HEK293 (cell line): Measurements from ENCODE around the gene AIG1.

Source experiments
- CTCF ChIA-PET: fragments of 350-600 bp; formaldehyde crosslinking; extraction: SDS; loops from one replicate; lab custom pipeline; 2021; ENCODE audit warnings: antibody characterized with exemption; lab: Yijun Ruan, JAX
- POLR2A ChIA-PET: fragments of 300-600 bp; formaldehyde crosslinking; extraction: SDS; loops from one replicate; lab custom pipeline; 2020; ENCODE audit warnings: antibody characterized with exemption, inconsistent platforms; lab: Yijun Ruan, JAX
- H3K27ac ChIP-seq: fragments of 200-500 bp; sonication (Bioruptor generic); 2 replicates; pipeline ENCODE4 v1.5.1; 2014; ENCODE audit warnings: low read depth, low read length, control low read depth, inconsistent platforms; ENCODE audit errors: extremely low read depth
- H3K36me3 ChIP-seq, 2 experiments: fragments of 200-500 bp in 1 of 2; sonication (Bioruptor generic) in 1 of 2; 1 replicate in 1 of 2; 2 replicates in 1 of 2; pipeline ENCODE4 v1.5.1; 2014 to 2017; ENCODE audit warnings: inconsistent platforms in 2 of 2, low read length in 2 of 2; ENCODE audit not compliant: control insufficient read depth in 2 of 2, insufficient read depth in 1 of 2
- H3K4me1 ChIP-seq: fragments of 200-500 bp; sonication (Bioruptor generic); 2 replicates; pipeline ENCODE4 v1.5.1; 2014; ENCODE audit warnings: mild to moderate bottlenecking, low read length, inconsistent platforms; ENCODE audit not compliant: control insufficient read depth, insufficient read depth
- H3K4me3 ChIP-seq: 2 replicates; pipeline ENCODE4 v1.5.1; 2011; ENCODE audit warnings: low read depth, mild to moderate bottlenecking, control low read depth, low read length, moderate library complexity
- H3K9me3 ChIP-seq: fragments of 200-500 bp; sonication (Bioruptor generic); 2 replicates; pipeline ENCODE4 v1.5.1; 2014; ENCODE audit warnings: low read depth, low read length, inconsistent platforms; ENCODE audit not compliant: control insufficient read depth, insufficient read depth
- EGR2 ChIP-seq: fragments of 450-650 bp; formaldehyde crosslinking; IDR thresholded peaks from 2 replicates; pipeline ENCODE4 v1.5.1; 2016; ENCODE audit warnings: low read depth, missing biosample characterization, missing genetic modification characterization
- GLI4 ChIP-seq: fragments of 450-650 bp; formaldehyde crosslinking; IDR thresholded peaks from 2 replicates; pipeline ENCODE4 v1.5.1; 2016; ENCODE audit warnings: missing biosample characterization, missing genetic modification characterization
- HOXA7 ChIP-seq: sonication (generic); formaldehyde crosslinking; IDR thresholded peaks from 2 replicates; pipeline ENCODE4 v1.8.1; 2022; ENCODE audit warnings: missing genetic modification reagents, borderline replicate concordance
- KLF16 ChIP-seq: fragments of 450-650 bp; formaldehyde crosslinking; IDR thresholded peaks from 2 replicates; pipeline ENCODE4 v1.5.1; 2017; ENCODE audit warnings: missing biosample characterization, missing genetic modification characterization
- MEIS1 ChIP-seq: sonication (generic); formaldehyde crosslinking; IDR thresholded peaks from 2 replicates; pipeline ENCODE4 v1.8.1; 2022; ENCODE audit warnings: missing genetic modification reagents, mild to moderate bottlenecking, borderline replicate concordance
- WT1 ChIP-seq: fragments of 450-650 bp; formaldehyde crosslinking; IDR thresholded peaks from 2 replicates; pipeline ENCODE4 v1.5.1; 2016; ENCODE audit warnings: missing biosample characterization, missing genetic modification characterization
- ZFHX2 ChIP-seq: fragments of 450-650 bp; formaldehyde crosslinking; conservative IDR thresholded peaks from 2 replicates; pipeline ENCODE4 v1.5.1; 2016; ENCODE audit warnings: missing biosample characterization, missing genetic modification characterization
- ZNF114 ChIP-seq: fragments of 450-650 bp; formaldehyde crosslinking; IDR thresholded peaks from 2 replicates; pipeline ENCODE4 v1.5.0; 2017; ENCODE audit warnings: missing biosample characterization, missing genetic modification characterization
- ZNF146 ChIP-seq: fragments of 450-650 bp; formaldehyde crosslinking; IDR thresholded peaks from 2 replicates; pipeline ENCODE4 v1.5.1; 2016; ENCODE audit warnings: missing biosample characterization, missing genetic modification characterization
- ZNF155 ChIP-seq: fragments of 450-650 bp; formaldehyde crosslinking; IDR thresholded peaks from 2 replicates; pipeline ENCODE4 v1.5.1; 2016; ENCODE audit warnings: missing biosample characterization, missing genetic modification characterization
- ZNF221 ChIP-seq: fragments of 450-650 bp; formaldehyde crosslinking; IDR thresholded peaks from 2 replicates; pipeline ENCODE4 v1.5.1; 2017; ENCODE audit warnings: missing biosample characterization, missing genetic modification characterization, borderline replicate concordance
- ZNF311 ChIP-seq: fragments of 450-650 bp; formaldehyde crosslinking; IDR thresholded peaks from 2 replicates; pipeline ENCODE4 v1.5.1; 2017; ENCODE audit warnings: missing biosample characterization, missing genetic modification characterization, borderline replicate concordance
- ZNF341 ChIP-seq: fragments of 450-650 bp; formaldehyde crosslinking; IDR thresholded peaks from 2 replicates; pipeline ENCODE4; 2016; ENCODE audit warnings: low read depth, missing biosample characterization, missing genetic modification characterization
- ZNF394 ChIP-seq: fragments of 450-650 bp; formaldehyde crosslinking; IDR thresholded peaks from 2 replicates; pipeline ENCODE4 v1.5.1; 2016; ENCODE audit warnings: missing biosample characterization, missing genetic modification characterization, mild to moderate bottlenecking, moderate library complexity, borderline replicate concordance
- ZNF416 ChIP-seq: fragments of 450-650 bp; formaldehyde crosslinking; IDR thresholded peaks from 2 replicates; pipeline ENCODE4 v1.5.1; 2016; ENCODE audit warnings: missing biosample characterization, missing genetic modification characterization
- ZNF423 ChIP-seq: fragments of 450-650 bp; formaldehyde crosslinking; IDR thresholded peaks from 2 replicates; pipeline ENCODE4 v1.5.1; 2016; ENCODE audit warnings: missing biosample characterization, missing genetic modification characterization
- ZNF530 ChIP-seq: fragments of 450-650 bp; formaldehyde crosslinking; IDR thresholded peaks from 2 replicates; pipeline ENCODE4 v1.5.1; 2016; ENCODE audit warnings: low read depth, missing biosample characterization, missing genetic modification characterization
- ZNF544 ChIP-seq: fragments of 450-650 bp; formaldehyde crosslinking; IDR thresholded peaks from 2 replicates; pipeline ENCODE4 v1.5.0; 2017; ENCODE audit warnings: missing biosample characterization, missing genetic modification characterization
- ZNF558 ChIP-seq: fragments of 450-650 bp; formaldehyde crosslinking; IDR thresholded peaks from 2 replicates; pipeline ENCODE4 v1.5.1; 2016; ENCODE audit warnings: missing biosample characterization, missing genetic modification characterization
- ZNF76 ChIP-seq: fragments of 450-650 bp; formaldehyde crosslinking; IDR thresholded peaks from 2 replicates; pipeline ENCODE4; 2016; ENCODE audit warnings: low read depth, missing biosample characterization, missing genetic modification characterization, borderline replicate concordance
- ZNF768 ChIP-seq: fragments of 450-650 bp; formaldehyde crosslinking; IDR thresholded peaks from 2 replicates; pipeline ENCODE4 v1.5.1; 2018; ENCODE audit warnings: missing biosample characterization, mild to moderate bottlenecking, missing genetic modification characterization
- ZNF843 ChIP-seq: fragments of 450-650 bp; formaldehyde crosslinking; IDR thresholded peaks from 2 replicates; pipeline ENCODE4 v1.5.1; 2016; ENCODE audit warnings: missing biosample characterization, missing genetic modification characterization
- ZSCAN18 ChIP-seq: fragments of 450-650 bp; formaldehyde crosslinking; IDR thresholded peaks from 2 replicates; pipeline ENCODE4 v1.5.1; 2016; ENCODE audit warnings: missing biosample characterization, missing genetic modification characterization
- ZXDB ChIP-seq: fragments of 450-650 bp; formaldehyde crosslinking; IDR thresholded peaks from 2 replicates; pipeline ENCODE4 v1.5.1; 2016; ENCODE audit warnings: missing biosample characterization, missing genetic modification characterization
- TF ChIP-seq, protein P1 (sequence below): fragments of 450-650 bp; formaldehyde crosslinking; IDR thresholded peaks from 2 replicates; pipeline ENCODE4 v1.5.1; 2017; ENCODE audit warnings: missing biosample characterization, missing genetic modification characterization

Gene AIG1

GRCh38 chr6:143294265-143294860, 233.7 kb downstream of the AIG1 start (continued):
- no peak for TF ChIP-seq ZNF155

DNA sequence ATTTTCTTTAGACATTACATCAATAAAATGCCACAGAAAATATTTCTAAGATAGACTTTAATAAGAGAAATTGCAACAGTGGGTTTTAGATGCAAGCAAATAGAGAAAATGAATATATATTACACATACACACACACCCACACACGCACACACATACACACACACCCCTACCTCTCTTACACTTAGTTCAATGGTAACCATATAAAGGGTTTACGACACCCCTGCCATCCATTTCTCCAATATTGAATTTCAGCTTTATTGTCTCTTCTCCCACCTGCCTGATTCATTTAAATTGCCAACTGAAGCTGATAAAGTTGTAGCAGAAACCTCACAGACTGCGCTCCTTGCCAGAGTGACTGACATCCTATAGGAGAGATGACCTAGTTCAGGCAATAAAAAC, 235.2 kb downstream of the AIG1 start:
- Histone ChIP-seq H3K4me1 (no peaks in the 10 kb centered on the region), H3K36me3 (no peaks in the 10 kb centered on the region), H3K27ac (no peak overlapping the region), H3K4me3 (no peak overlapping the region), H3K9me3 (no peaks in the 10 kb centered on the region)
- ChIA-PET POLR2A (no interaction called here), CTCF (no interaction called here)
- peak; percentile 74; the same call in 1 of the 2 replicates for TF ChIP-seq EGR2 (tag by site-specific recombination)
- peak; percentile 74 for TF ChIP-seq ZFHX2 (tag by site-specific recombination)
- no peak for TF ChIP-seq GLI4 (tag by site-specific recombination)
- TF ChIP-seq ZNF843, result 0 out of 2 replicates have a peak, but pooled peaks have one; percentile 32
- no peak for TF ChIP-seq ZXDB (tag by site-specific recombination)
- TF ChIP-seq ZNF114 (tag by site-specific recombination), result no peak

DNA sequence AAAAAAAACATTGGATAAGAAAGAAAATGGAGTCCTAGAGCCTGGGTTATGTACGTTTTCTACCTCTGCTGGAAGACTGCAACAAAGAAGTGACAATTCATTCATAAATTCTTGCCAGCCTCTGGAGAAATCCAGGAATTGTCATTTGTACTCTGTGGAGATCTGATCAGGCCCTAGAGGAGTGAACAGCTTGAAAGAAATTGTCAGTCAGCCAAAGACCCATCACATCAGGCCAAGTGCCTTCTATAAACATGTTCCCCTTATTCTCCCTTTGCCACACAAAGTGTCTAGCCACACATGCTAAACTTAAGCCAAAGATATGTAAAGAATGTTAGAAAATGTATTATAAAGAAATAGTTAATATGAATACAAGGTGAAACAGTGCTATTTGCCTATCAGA, 237.4 kb downstream of the AIG1 start:
- TF ChIP-seq ZNF768 (tag by site-specific recombination), result no peak
- TF ChIP-seq ZNF146, result no peak
- no peak for TF ChIP-seq ZNF76 (tag by site-specific recombination)
- TF ChIP-seq ZNF341 (tag by site-specific recombination), result no peak
- TF ChIP-seq ZNF311, result no peak
- TF ChIP-seq ZNF530 (tag by site-specific recombination), result no peak
- no peak for TF ChIP-seq ZNF416 (tag by site-specific recombination)
- no peak for TF ChIP-seq ZNF394 (tag by site-specific recombination)
- TF ChIP-seq ZSCAN18 (tag by site-specific recombination), result no peak
- TF ChIP-seq ZNF221, result no peak
- TF ChIP-seq ZNF423, result no peak
- no peak for TF ChIP-seq MEIS1
- TF ChIP-seq KLF16, result no peak
- TF ChIP-seq HOXA7 (CRISPR knock-in tag), result no peak
- no peak for TF ChIP-seq WT1 (tag by site-specific recombination)
- no peak for TF ChIP-seq ZNF544
- TF ChIP-seq, protein P1, sequence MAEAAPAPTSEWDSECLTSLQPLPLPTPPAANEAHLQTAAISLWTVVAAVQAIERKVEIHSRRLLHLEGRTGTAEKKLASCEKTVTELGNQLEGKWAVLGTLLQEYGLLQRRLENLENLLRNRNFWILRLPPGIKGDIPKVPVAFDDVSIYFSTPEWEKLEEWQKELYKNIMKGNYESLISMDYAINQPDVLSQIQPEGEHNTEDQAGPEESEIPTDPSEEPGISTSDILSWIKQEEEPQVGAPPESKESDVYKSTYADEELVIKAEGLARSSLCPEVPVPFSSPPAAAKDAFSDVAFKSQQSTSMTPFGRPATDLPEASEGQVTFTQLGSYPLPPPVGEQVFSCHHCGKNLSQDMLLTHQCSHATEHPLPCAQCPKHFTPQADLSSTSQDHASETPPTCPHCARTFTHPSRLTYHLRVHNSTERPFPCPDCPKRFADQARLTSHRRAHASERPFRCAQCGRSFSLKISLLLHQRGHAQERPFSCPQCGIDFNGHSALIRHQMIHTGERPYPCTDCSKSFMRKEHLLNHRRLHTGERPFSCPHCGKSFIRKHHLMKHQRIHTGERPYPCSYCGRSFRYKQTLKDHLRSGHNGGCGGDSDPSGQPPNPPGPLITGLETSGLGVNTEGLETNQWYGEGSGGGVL, result no peak
- no peak for TF ChIP-seq ZNF155
- no peak for TF ChIP-seq ZNF558 (tag by site-specific recombination)
- TF ChIP-seq, all 188 proteins: peak for 0
- no peak overlapping the region for H3K4me3 ChIP-seq
- ChIA-PET POLR2A (no interaction called here), CTCF (interaction anchor here (1.2 kb wide), 1 partner anchor 30 kb away, joined by 6 read pairs; no protein-coding TSS in a partner anchor)
- H3K4me1 ChIP-seq, result no peaks in the 10 kb centered on the region
- H3K36me3 ChIP-seq, result no peaks in the 10 kb centered on the region
- no peak overlapping the region for H3K27ac ChIP-seq
- no peaks in the 10 kb centered on the region for H3K9me3 ChIP-seq
